GM20000 (cell line): Measurements from ENCODE around the gene STAP1.

Source experiments
- DNase-seq: peaks from one replicate; pipeline ENCODE4 v3.0.0; 2012; ENCODE audit warnings: low spot score
- TF ChIP-seq, protein P1 (sequence below): IDR thresholded peaks from 2 replicates; pipeline ENCODE4 v1.5.1; 2012; ENCODE audit warnings: mild to moderate bottlenecking, control low read depth; ENCODE audit errors: extremely low read depth, missing control alignments

STAP1 gene

DNA sequence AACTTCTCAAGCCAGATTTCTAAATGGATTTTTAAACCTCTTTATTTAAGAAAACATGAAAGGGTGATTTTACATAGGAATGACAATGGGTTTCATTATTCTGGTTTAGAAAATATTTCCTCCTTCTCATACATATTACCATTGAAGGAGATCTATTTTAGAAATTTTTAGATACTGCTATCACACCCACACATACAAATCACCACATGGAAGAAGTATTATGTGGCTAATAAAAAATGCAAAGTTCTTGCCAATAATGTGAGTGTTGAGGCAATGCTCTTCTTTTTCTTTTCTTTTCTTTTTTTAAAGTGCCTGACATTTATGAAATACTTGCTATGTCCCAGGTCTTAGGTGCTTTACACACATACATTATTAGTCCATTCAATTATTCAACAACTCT is 6.8 kb downstream of the STAP1 start:
- TF ChIP-seq, protein P1, sequence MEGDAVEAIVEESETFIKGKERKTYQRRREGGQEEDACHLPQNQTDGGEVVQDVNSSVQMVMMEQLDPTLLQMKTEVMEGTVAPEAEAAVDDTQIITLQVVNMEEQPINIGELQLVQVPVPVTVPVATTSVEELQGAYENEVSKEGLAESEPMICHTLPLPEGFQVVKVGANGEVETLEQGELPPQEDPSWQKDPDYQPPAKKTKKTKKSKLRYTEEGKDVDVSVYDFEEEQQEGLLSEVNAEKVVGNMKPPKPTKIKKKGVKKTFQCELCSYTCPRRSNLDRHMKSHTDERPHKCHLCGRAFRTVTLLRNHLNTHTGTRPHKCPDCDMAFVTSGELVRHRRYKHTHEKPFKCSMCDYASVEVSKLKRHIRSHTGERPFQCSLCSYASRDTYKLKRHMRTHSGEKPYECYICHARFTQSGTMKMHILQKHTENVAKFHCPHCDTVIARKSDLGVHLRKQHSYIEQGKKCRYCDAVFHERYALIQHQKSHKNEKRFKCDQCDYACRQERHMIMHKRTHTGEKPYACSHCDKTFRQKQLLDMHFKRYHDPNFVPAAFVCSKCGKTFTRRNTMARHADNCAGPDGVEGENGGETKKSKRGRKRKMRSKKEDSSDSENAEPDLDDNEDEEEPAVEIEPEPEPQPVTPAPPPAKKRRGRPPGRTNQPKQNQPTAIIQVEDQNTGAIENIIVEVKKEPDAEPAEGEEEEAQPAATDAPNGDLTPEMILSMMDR, result no peak
- no peak for DNase-seq

DNA sequence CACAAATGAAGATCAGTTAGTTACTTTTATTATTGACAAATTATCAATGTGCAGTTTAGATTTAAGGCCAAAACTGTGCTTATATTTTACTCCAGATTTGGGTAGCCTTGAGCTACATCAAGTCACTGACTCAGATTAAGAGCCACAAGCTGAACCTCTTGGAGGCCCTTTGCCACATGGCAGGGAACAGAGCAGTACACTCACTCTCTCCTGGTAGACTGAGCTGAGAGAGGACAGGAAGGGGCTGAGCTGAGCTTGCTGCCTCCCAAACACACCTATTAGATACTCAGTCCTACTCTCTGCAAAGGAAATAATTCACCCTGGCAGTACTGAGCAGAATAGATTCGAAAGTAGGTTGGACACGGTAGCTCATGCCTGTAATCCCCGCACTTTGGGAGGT is 7.8 kb downstream of the STAP1 start:
- TF ChIP-seq, protein P1, result no peak
- DNase-seq, result no peak

DNA sequence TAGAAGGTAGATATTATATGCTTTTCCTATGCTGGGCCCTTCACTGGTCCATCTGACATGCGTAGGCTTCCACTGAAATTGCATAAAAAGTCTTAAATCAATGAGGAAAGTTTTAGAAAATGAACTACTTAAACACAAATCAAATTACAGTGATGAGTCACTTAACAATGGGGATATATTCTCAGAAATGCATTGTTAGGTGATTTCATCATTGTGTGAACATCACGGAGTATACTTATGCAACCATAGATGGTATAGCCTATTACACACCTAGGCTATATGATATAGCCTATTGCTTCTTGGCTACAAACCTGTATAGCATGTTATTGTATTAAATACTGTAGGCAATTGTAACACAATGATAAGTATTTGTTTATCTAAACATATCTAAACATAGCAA is 10.3 kb downstream of the STAP1 start:
- TF ChIP-seq, protein P1, result no peak

DNA sequence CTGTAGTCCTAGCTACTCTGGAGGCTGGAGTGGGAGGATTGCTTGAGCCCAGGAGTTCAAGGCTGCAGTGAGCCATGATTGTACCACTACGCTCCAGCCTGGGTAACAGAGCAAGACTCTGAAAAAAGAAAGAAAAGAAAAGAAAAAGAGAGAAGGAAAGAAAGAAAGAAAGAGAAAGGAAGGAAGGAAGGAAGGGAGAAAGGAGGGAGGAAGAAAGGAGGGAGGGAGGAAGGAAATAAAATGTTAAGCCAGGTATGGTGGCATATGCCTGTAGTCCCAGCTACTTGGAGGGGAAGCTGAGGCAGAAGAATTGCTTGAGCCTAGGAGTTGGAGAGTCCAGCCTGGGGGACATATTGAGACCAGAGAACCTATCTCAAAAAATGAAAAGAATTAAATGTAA is 12.0 kb downstream of the STAP1 start:
- TF ChIP-seq, protein P1, result no peak
- no peak for DNase-seq

More for the DNA sequence above, 10.3 kb downstream of the STAP1 start:
- no peak for DNase-seq

DNA sequence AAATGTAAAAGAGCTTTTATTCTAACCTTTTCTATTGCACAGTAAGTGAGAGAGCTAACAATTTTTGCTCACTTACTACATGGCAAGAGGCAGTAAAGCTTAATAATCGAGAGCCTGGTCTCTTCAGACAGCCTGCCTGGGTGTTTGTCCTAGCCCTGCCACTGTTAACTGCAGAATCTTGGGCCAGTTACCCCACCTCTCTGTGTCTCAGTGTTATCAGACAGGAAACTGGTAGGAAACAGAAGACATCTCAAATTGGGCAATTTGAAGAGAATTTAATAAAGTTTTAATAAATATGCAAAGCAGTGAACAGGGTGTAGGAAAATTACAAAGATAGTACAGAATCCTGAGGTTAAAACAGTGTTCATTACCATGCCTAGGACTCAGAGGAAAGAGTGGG is 13.4 kb downstream of the STAP1 start:
- DNase-seq, result no peak
- TF ChIP-seq, protein P1, result no peak

DNA sequence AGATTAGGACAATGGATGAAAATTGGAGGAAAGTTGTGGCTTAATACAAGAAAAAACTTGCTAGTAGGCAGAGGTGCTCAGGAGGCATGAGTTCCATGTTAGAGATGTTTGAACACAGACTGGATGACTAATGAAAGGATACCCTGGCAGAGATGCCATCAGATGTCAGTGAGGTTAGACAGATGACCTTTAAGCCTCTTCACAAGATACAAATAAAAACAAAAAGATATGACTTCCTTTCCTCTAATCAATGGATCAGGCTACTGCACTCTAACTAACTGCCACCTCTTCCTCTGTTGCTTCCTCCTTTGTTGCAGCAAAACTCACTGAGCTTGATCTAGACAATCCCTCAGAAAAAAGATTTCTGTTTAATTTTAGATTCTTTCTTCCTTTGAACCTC is 14.7 kb downstream of the STAP1 start:
- TF ChIP-seq, protein P1, result no peak
- no peak for DNase-seq

DNA sequence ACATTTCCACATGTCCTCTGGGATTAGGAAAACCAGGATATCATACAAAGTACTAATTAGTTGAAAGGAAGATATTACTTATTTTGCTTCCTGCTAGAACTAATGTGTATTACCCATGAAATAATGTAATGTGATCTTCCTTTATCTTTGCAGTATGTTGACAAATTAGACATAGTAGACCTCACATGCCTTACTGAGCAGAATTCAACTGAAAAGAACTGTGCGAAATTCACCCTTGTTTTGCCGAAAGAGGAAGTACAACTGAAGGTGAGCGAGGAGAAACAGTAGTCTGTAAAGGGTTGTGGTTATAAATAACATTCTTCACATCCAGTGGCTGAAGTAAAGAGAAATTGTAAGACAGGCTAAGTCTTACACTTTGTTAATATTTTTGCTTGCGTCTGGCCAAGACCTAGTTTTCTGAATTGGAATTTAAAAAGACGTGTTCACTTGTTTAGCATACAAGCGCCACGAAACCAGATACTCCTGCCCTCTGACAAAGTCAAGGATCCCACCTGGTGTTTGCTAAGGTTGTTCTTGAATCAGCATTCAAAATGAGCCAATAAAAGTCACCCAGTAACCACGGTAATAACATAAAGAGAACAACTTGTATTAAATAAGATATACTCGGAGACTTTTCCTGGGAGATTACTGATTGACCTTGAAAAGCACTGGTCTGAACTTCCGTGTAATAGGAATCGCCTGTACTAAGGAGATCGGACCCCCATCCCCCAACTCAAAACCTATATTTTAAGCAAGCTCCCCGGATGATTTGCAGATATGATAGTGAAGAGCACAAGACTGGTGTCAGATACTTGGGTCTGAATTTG is 16.9 kb downstream of the STAP1 start:
- peak; percentile 56 for DNase-seq
- TF ChIP-seq, protein P1, result no peak
